ENCODE data around the gene RASGRF2.

Gene RASGRF2

GRCh38 chr5:81147011-81147885 lies 187.1 kb downstream of the RASGRF2 start:
- Histone ChIP-seq H3K4me1 (ENCODE audit: control insufficient read depth, low read length) (no peaks in the 10 kb centered on the region), H4K20me1 (ENCODE audit: control insufficient read depth, insufficient read depth, low read depth, low read length) (no peaks in the 10 kb centered on the region), H3K4me2 (ENCODE audit: low read length) (no peak overlapping the region), H3K27me3 (ENCODE audit: control insufficient read depth, low read length) (peaks cover 3% of the 10 kb centered on the region), H3K9me2 (replicated peaks; ENCODE audit: control insufficient read depth, low read length) (no peaks in the 10 kb centered on the region), H3K9me3 (ENCODE audit: control insufficient read depth, insufficient read depth, low read length) (no peaks in the 10 kb centered on the region), H3K27ac (ENCODE audit: low read depth, low read length) (no peak overlapping the region), H3F3A (ENCODE audit: control insufficient read depth, insufficient read depth) (no peaks in the 10 kb centered on the region), H3K4me3 (ENCODE audit: low read length) (no peak overlapping the region), H3K36me3 (ENCODE audit: control insufficient read depth, low read length) (no peaks in the 10 kb centered on the region), H3K79me2 (ENCODE audit: control insufficient read depth, low read length) (no peaks in the 10 kb centered on the region)
- TF ChIP-seq EZH2phosphoT487 (IDR thresholded peaks at IDR 0.05; ENCODE audit: borderline replicate concordance, low read length) = no peak
- TF ChIP-seq CTCF (IDR thresholded peaks at IDR 0.05; ENCODE audit: low read depth, low read length, poor library complexity, severe bottlenecking) = no peak

DNA sequence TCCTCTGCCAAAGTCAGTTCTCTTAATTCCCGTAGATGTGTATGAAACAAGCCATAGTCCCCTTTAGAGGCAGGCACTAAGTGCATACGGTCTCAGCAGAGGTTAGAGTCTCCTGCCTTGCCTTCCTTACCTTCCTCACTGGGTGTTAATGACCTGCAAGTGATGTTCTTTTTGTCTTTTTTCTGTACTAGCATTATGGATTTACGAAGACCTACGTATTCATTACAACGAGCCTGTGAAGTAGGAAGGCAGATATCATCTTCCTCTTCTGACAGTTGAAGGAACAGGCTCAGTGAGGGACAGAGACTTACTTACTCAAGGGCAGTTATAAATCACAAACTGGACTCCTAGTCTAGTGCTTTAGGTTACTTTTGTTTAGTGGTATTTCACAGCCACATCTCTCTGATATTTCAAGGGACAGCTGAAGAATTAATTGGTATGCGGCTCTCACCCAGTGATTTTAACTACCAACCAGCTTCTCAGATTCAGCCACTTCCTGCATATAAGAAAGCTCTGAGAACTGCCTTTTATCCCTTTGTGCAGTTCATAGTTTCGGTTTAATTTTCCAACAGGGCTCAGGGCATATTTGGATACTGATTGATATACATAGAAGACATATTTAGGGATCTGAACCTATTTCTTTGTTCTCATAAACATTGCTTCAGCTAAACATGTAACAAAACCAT lies 187.9 kb downstream of the RASGRF2 start:
- Histone ChIP-seq H3K27ac (ENCODE audit: low read depth, low read length) (no peak overlapping the region), H3K36me3 (ENCODE audit: control insufficient read depth, low read length) (no peaks in the 10 kb centered on the region), H3K4me1 (ENCODE audit: control insufficient read depth, low read length) (no peaks in the 10 kb centered on the region), H3K27me3 (ENCODE audit: control insufficient read depth, low read length) (peaks cover 6% of the 10 kb centered on the region), H3K79me2 (ENCODE audit: control insufficient read depth, low read length) (no peaks in the 10 kb centered on the region), H3K9me2 (replicated peaks; ENCODE audit: control insufficient read depth, low read length) (no peaks in the 10 kb centered on the region), H4K20me1 (ENCODE audit: control insufficient read depth, insufficient read depth, low read depth, low read length) (no peaks in the 10 kb centered on the region), H3K9me3 (ENCODE audit: control insufficient read depth, insufficient read depth, low read length) (no peaks in the 10 kb centered on the region), H3F3A (ENCODE audit: control insufficient read depth, insufficient read depth) (no peaks in the 10 kb centered on the region), H3K4me3 (ENCODE audit: low read length) (no peak overlapping the region), H3K4me2 (ENCODE audit: low read length) (no peak overlapping the region)
- no peak for TF ChIP-seq CTCF (IDR thresholded peaks at IDR 0.05; ENCODE audit: low read depth, low read length, poor library complexity, severe bottlenecking)
- no peak for TF ChIP-seq EZH2phosphoT487 (IDR thresholded peaks at IDR 0.05; ENCODE audit: borderline replicate concordance, low read length)

GRCh38 chr5:81151546-81151945 lies 191.4 kb downstream of the RASGRF2 start:
- no peak overlapping the region for H3K4me3 ChIP-seq (ENCODE audit: low read length)
- H3K4me1 ChIP-seq (ENCODE audit: control insufficient read depth, low read length) = peaks cover 5% of the 10 kb centered on the region

More at GRCh38 chr5:81151546-81151945, 191.4 kb downstream of the RASGRF2 start:
- no peaks in the 10 kb centered on the region for H3F3A ChIP-seq (ENCODE audit: control insufficient read depth, insufficient read depth)
- no peaks in the 10 kb centered on the region for H3K79me2 ChIP-seq (ENCODE audit: control insufficient read depth, low read length)
- no peaks in the 10 kb centered on the region for H4K20me1 ChIP-seq (ENCODE audit: control insufficient read depth, insufficient read depth, low read depth, low read length)
- H3K36me3 ChIP-seq (ENCODE audit: control insufficient read depth, low read length) = no peaks in the 10 kb centered on the region
- H3K9me2 ChIP-seq (replicated peaks; ENCODE audit: control insufficient read depth, low read length) = no peaks in the 10 kb centered on the region
- H3K9me3 ChIP-seq (ENCODE audit: control insufficient read depth, insufficient read depth, low read length) = no peaks in the 10 kb centered on the region
- no peak overlapping the region for H3K4me2 ChIP-seq (ENCODE audit: low read length)
- no peak overlapping the region for H3K27ac ChIP-seq (ENCODE audit: low read depth, low read length)
- TF ChIP-seq CTCF (IDR thresholded peaks at IDR 0.05; ENCODE audit: low read depth, low read length, poor library complexity, severe bottlenecking) (no peak), EZH2phosphoT487 (IDR thresholded peaks at IDR 0.05; ENCODE audit: borderline replicate concordance, low read length) (no peak)
- peaks cover 3% of the 10 kb centered on the region for H3K27me3 ChIP-seq (ENCODE audit: control insufficient read depth, low read length)
